H9 (cell line): ENCODE results near the gene RUNX2. TPM values are rescaled to one million over a fixed set of nuclear protein-coding genes. Genes with fewer than 3 reads are reported as not detected.

Experiments
- DNase-seq: peaks from one replicate; pipeline ENCODE4 v3.0.0-alpha.2; 2017
- H2AFZ ChIP-seq: one replicate; pipeline ENCODE4 v1.6.1; 2013; ENCODE audit warnings: mild to moderate bottlenecking, low read length, control low read depth, moderate library complexity
- H2AK5ac ChIP-seq: 2 replicates; pipeline ENCODE4 v1.6.1; 2013; ENCODE audit warnings: low read length, control low read depth, mixed read lengths; ENCODE audit not compliant: insufficient read length
- H2BK120ac ChIP-seq: one replicate; pipeline ENCODE4 v1.6.1; 2013; ENCODE audit warnings: low read depth, mild to moderate bottlenecking, low read length, control low read depth, inconsistent platforms; ENCODE audit not compliant: poor library complexity, severe bottlenecking
- H2BK12ac ChIP-seq: 2 replicates; pipeline ENCODE4 v1.6.1; 2013; ENCODE audit warnings: low read length, control low read depth, mixed read lengths, low read depth; ENCODE audit not compliant: insufficient read length
- H2BK15ac ChIP-seq: 2 replicates; pipeline ENCODE4 v1.6.1; 2013; ENCODE audit warnings: low read depth, low read length, control low read depth
- H2BK20ac ChIP-seq: one replicate; pipeline ENCODE4 v1.6.1; 2013; ENCODE audit warnings: low read depth, mild to moderate bottlenecking, low read length, control low read depth, inconsistent platforms; ENCODE audit not compliant: poor library complexity, severe bottlenecking
- H2BK5ac ChIP-seq: 2 replicates; pipeline ENCODE4 v1.6.1; 2013; ENCODE audit warnings: low read length, control low read depth, mixed read lengths; ENCODE audit not compliant: insufficient read length
- H3K14ac ChIP-seq: 2 replicates; pipeline ENCODE4 v1.6.1; 2013; ENCODE audit warnings: low read length, control low read depth; ENCODE audit not compliant: insufficient read depth
- H3K18ac ChIP-seq: 2 replicates; pipeline ENCODE4 v1.6.1; 2013; ENCODE audit warnings: low read depth, mild to moderate bottlenecking, mixed read lengths, low read length, control low read depth; ENCODE audit not compliant: insufficient read length
- H3K23ac ChIP-seq: 2 replicates; pipeline ENCODE4 v1.6.1; 2013; ENCODE audit warnings: low read length, control low read depth, mixed read lengths, low read depth; ENCODE audit not compliant: insufficient read length
- H3K23me2 ChIP-seq: 2 replicates; pipeline ENCODE4 v1.6.1; 2013; ENCODE audit warnings: low read depth, mild to moderate bottlenecking, mixed read lengths, low read length, control low read depth; ENCODE audit not compliant: insufficient read length, poor library complexity, severe bottlenecking
- H3K27ac ChIP-seq: 2 replicates; pipeline ENCODE4 v1.5.1; 2013; ENCODE audit warnings: low read length, control low read depth, mixed read lengths, low read depth; ENCODE audit not compliant: insufficient read length
- H3K27me3 ChIP-seq: 2 replicates; pipeline ENCODE4 v1.6.1; 2013; ENCODE audit warnings: low read length, control low read depth, inconsistent platforms; ENCODE audit not compliant: insufficient read depth
- H3K4ac ChIP-seq: 2 replicates; pipeline ENCODE4 v1.6.1; 2013; ENCODE audit warnings: low read depth, mild to moderate bottlenecking, control low read depth, inconsistent platforms, low read length, moderate library complexity
- H3K4me1 ChIP-seq: 2 replicates; pipeline ENCODE4 v1.6.1; 2013; ENCODE audit warnings: low read length, control low read depth, inconsistent platforms; ENCODE audit not compliant: insufficient read depth
- H3K4me2 ChIP-seq: 2 replicates; pipeline ENCODE4 v1.6.1; 2013; ENCODE audit warnings: low read length, control low read depth, mixed read lengths; ENCODE audit not compliant: insufficient read length, insufficient read depth
- H3K56ac ChIP-seq: 2 replicates; pipeline ENCODE4 v1.6.1; 2013; ENCODE audit warnings: low read depth, mild to moderate bottlenecking, mixed read lengths, low read length, control low read depth; ENCODE audit not compliant: insufficient read length
- H3K79me1 ChIP-seq: 2 replicates; pipeline ENCODE4 v1.6.1; 2013; ENCODE audit warnings: low read depth, mild to moderate bottlenecking, moderate library complexity, low read length, control low read depth, inconsistent platforms; ENCODE audit not compliant: insufficient read depth, poor library complexity, severe bottlenecking
- H3K79me2 ChIP-seq: 2 replicates; pipeline ENCODE4 v1.6.1; 2013; ENCODE audit warnings: low read length, control low read depth, inconsistent platforms; ENCODE audit not compliant: insufficient read depth
- H3K9ac ChIP-seq: 2 replicates; pipeline ENCODE4 v1.6.1; 2013; ENCODE audit warnings: low read length, control low read depth, mixed read lengths; ENCODE audit not compliant: insufficient read length; ENCODE audit errors: extremely low read depth
- H3K9me3 ChIP-seq: one replicate; pipeline ENCODE4 v1.6.1; 2013; ENCODE audit warnings: low read depth, low read length, inconsistent platforms; ENCODE audit not compliant: control insufficient read depth
- H3T11ph ChIP-seq: one replicate; pipeline ENCODE4 v1.6.1; 2013; ENCODE audit warnings: mild to moderate bottlenecking, low read length, control low read depth, inconsistent platforms
- H4K20me1 ChIP-seq: one replicate; pipeline ENCODE4 v1.6.1; 2013; ENCODE audit not compliant: control insufficient read depth, insufficient read length, insufficient read depth
- H4K5ac ChIP-seq: 2 replicates; pipeline ENCODE4 v1.6.1; 2013; ENCODE audit warnings: low read depth, mild to moderate bottlenecking, mixed read lengths, low read length, control low read depth; ENCODE audit not compliant: insufficient read length
- H4K8ac ChIP-seq: replicated peaks from 2 replicates; pipeline ENCODE4 v1.6.1; 2013; ENCODE audit warnings: low read length, control low read depth, mixed read lengths, low read depth; ENCODE audit not compliant: insufficient read length
- H4K91ac ChIP-seq: 2 replicates; pipeline ENCODE4 v1.6.1; 2013; ENCODE audit warnings: low read depth, mild to moderate bottlenecking, moderate library complexity, mixed read lengths, low read length, control low read depth; ENCODE audit not compliant: insufficient read length
- H3K27ac Mint-ChIP-seq, 3 experiments: 2 replicates in 2 of 3; 3 replicates in 1 of 3; pipeline ENCODE4 v1.8.0; 2020 to 2021; ENCODE audit warnings: mixed read lengths in 3 of 3, mild to moderate bottlenecking in 1 of 3, moderate library complexity in 1 of 3
- H3K27me3 Mint-ChIP-seq: 2 replicates; pipeline ENCODE4 v1.8.0; 2021; ENCODE audit warnings: low read depth, mild to moderate bottlenecking, moderate library complexity, mixed read lengths
- H3K36me3 Mint-ChIP-seq, 3 experiments: 2 replicates in 2 of 3; 3 replicates in 1 of 3; pipeline ENCODE4 v1.8.0; 2020 to 2021; ENCODE audit warnings: low read depth in 3 of 3, mixed read lengths in 3 of 3; ENCODE audit not compliant: insufficient read depth in 1 of 3
- H3K4me1 Mint-ChIP-seq, 2 experiments: 2 replicates each; pipeline ENCODE4 v1.8.0; 2020; ENCODE audit warnings: mixed read lengths in 2 of 2
- H3K4me3 Mint-ChIP-seq, 2 experiments: 2 replicates in 1 of 2; 3 replicates in 1 of 2; pipeline ENCODE4 v1.8.0; 2020 to 2021; ENCODE audit warnings: mild to moderate bottlenecking in 2 of 2, mixed read lengths in 2 of 2, moderate library complexity in 1 of 2
- H3K9me3 Mint-ChIP-seq, 2 experiments: 2 replicates in 1 of 2; 3 replicates in 1 of 2; pipeline ENCODE4 v1.8.0; 2020; ENCODE audit warnings: mild to moderate bottlenecking in 2 of 2, mixed read lengths in 2 of 2, moderate library complexity in 1 of 2
- CTCF ChIP-seq: fragments of 200-600 bp; sonication (generic); conservative IDR thresholded peaks from 3 replicates; pipeline ENCODE4 v1.8.0; 2021; ENCODE audit warnings: antibody characterized with exemption, mild to moderate bottlenecking
- WGBS: extraction: QIAGEN DNeasy Blood & Tissue Kit; methylation state at CpG from one replicate; pipeline ENCODE4 v1.1.7; 2013; ENCODE audit warnings: missing lambda C conversion rate, low lambda C conversion rate, mixed read lengths; ENCODE audit not compliant: insufficient read length; ENCODE audit errors: extremely low coverage; 5-methylcytosine and 5-hydroxymethylcytosine counted together
- total RNA-seq: library from RNA; stranded (reverse); gene quantifications from 2 replicates; pipeline ENCODE4 v1.2.1, GENCODE V29; 2021

RUNX2 gene
- total RNA-seq, 1 experiment from 2014 or later, result 0.15 TPM

GRCh38 chr6:45541934-45542333, 213.8 kb downstream of the RUNX2 start:
- H3K27ac ChIP-seq, result no peak overlapping the region
- no peaks in the 10 kb centered on the region for H3K9me3 ChIP-seq
- H2AK5ac ChIP-seq, result no peak overlapping the region
- Mint-ChIP-seq H3K36me3 (no peaks in the 10 kb centered on the region), H3K4me3 (no peak overlapping the region), H3K27ac (no peak overlapping the region), H3K9me3 (no peaks in the 10 kb centered on the region), H3K27me3 (no peaks in the 10 kb centered on the region), H3K4me1 (peaks cover 6 to 9% of the 10 kb centered on the region in 2 experiments)
- no peak overlapping the region for H3T11ph ChIP-seq
- H3K79me1 ChIP-seq, result no peaks in the 10 kb centered on the region
- H4K5ac ChIP-seq, result no peak overlapping the region
- no peak overlapping the region for H2BK12ac ChIP-seq
- H3K9ac ChIP-seq, result no peak overlapping the region
- no peak overlapping the region for H2BK120ac ChIP-seq
- no peaks in the 10 kb centered on the region for H4K20me1 ChIP-seq
- no peak overlapping the region for H2BK15ac ChIP-seq
- no peak overlapping the region for H4K91ac ChIP-seq
- no peak overlapping the region for H3K4ac ChIP-seq
- H3K4me2 ChIP-seq, result no peak overlapping the region
- H3K23me2 ChIP-seq, result no peaks in the 10 kb centered on the region
- H3K4me1 ChIP-seq, result no peaks in the 10 kb centered on the region; the same call in 1 of the 2 replicates
- no peak overlapping the region for H2BK20ac ChIP-seq
- no peak for DNase-seq
- H2BK5ac ChIP-seq, result no peak overlapping the region
- no peak overlapping the region for H3K18ac ChIP-seq
- H2AFZ ChIP-seq, result no peak overlapping the region
- no peaks in the 10 kb centered on the region for H3K27me3 ChIP-seq
- TF ChIP-seq CTCF, result no peak
- no peak overlapping the region for H3K23ac ChIP-seq
- no CpG with 5 or more reads among the region's 3 CpGs for WGBS
- H3K14ac ChIP-seq, result no peak overlapping the region
- H3K79me2 ChIP-seq, result no peaks in the 10 kb centered on the region
- no peak overlapping the region for H4K8ac ChIP-seq
- H3K56ac ChIP-seq, result no peak overlapping the region
